Central memory CD4-positive, alpha-beta T cell (primary cell): Measurements from ENCODE around the gene PLP2.
A peak's percentile ranks its signal among the peaks of the same experiment; 100 is the strongest.
"Not testable (repeated sequence)": the region's sequence is repeated elsewhere in the genome, so short reads cannot be mapped to it uniquely, and the experiment has no call there.

ENCODE experiments used
- DNase-seq: peaks from one replicate; pipeline ENCODE4 v3.0.0; 2022

Gene PLP2

GRCh38 chrX:49163555-49164419, 7.9 kb upstream of the PLP2 start:
- DNase-seq = peak; percentile 80

- DNase-seq = no peak
Observed at GRCh38 chrX:49164589-49165360, 6.9 kb upstream of the PLP2 start.

GRCh38 chrX:49165901-49166881, 5.5 kb upstream of the PLP2 start:
- DNase-seq = peak; percentile 78

- DNase-seq = peak; percentile 64
Observed at GRCh38 chrX:49166914-49167739, 4.6 kb upstream of the PLP2 start.

- no peak for DNase-seq
Observed at GRCh38 chrX:49167740-49168108, 4.0 kb upstream of the PLP2 start.

GRCh38 chrX:49172280-49172780, 632 bp downstream of the PLP2 start:
- DNase-seq = peak; percentile 53

- DNase-seq = not testable (repeated sequence)
Observed at GRCh38 chrX:49173544-49173943, 1.8 kb downstream of the PLP2 start.

- no peak for DNase-seq
Observed at GRCh38 chrX:49174723-49175122, 3.0 kb downstream of the PLP2 start.

GRCh38 chrX:49175435-49176274, 4.0 kb downstream of the PLP2 start:
- no peak for DNase-seq

- DNase-seq = no peak
Observed at GRCh38 chrX:49176421-49177326, 5.0 kb downstream of the PLP2 start.

- DNase-seq = no peak
Observed at GRCh38 chrX:49177338-49177833, 5.7 kb downstream of the PLP2 start.

- no peak for DNase-seq
Observed at GRCh38 chrX:49177873-49178480, 6.3 kb downstream of the PLP2 start.

- DNase-seq = no peak
Observed at GRCh38 chrX:49178537-49178936, 6.8 kb downstream of the PLP2 start.

GRCh38 chrX:49179358-49179757, 7.7 kb downstream of the PLP2 start:
- DNase-seq = no peak

GRCh38 chrX:49183701-49184281, 12.1 kb downstream of the PLP2 start:
- DNase-seq = no peak

GRCh38 chrX:49184294-49185281, 12.9 kb downstream of the PLP2 start:
- no peak for DNase-seq
